GM19328 (cell line): ENCODE results near the gene PSORS1C1.
"Not testable (repeated sequence)": the region's sequence is repeated elsewhere in the genome, so short reads cannot be mapped to it uniquely, and the experiment has no call there.

Experiments used
- ATAC-seq: cut with Tn5 transposase; IDR thresholded peaks from one replicate; pipeline ENCODE4 v1.9.1; 2021; ENCODE audit warnings: mild to moderate bottlenecking, moderate library complexity; ENCODE audit not compliant: unreplicated experiment

PSORS1C1 gene

GRCh38 chr6:31114541-31114878 lies at the start of gene PSORS1C1:
TSS of gene PSORS1C1 (plus strand) at chr6:31114800. CDS start at chr6:31129633, 14,833 bp downstream.
- no peak for ATAC-seq

- no peak for ATAC-seq
These were observed 49.0 kb upstream of the PSORS1C1 start for GRCh38 chr6:31065556-31065955.

GRCh38 chr6:31067028-31067427 lies 47.6 kb upstream of the PSORS1C1 start:
- not testable (repeated sequence) for ATAC-seq

GRCh38 chr6:31067891-31068668 lies 46.5 kb upstream of the PSORS1C1 start:
- ATAC-seq: not testable (repeated sequence)

- ATAC-seq: no peak
These were observed 45.8 kb upstream of the PSORS1C1 start for GRCh38 chr6:31068669-31069340.

- ATAC-seq: no peak
These were observed 43.8 kb upstream of the PSORS1C1 start for GRCh38 chr6:31070711-31071197.

- no peak for ATAC-seq
These were observed 40.2 kb upstream of the PSORS1C1 start for GRCh38 chr6:31074401-31074800.

GRCh38 chr6:31075528-31075927 lies 39.1 kb upstream of the PSORS1C1 start:
- no peak for ATAC-seq

GRCh38 chr6:31076611-31077010 lies 38.0 kb upstream of the PSORS1C1 start:
- no peak for ATAC-seq

GRCh38 chr6:31079656-31080261 lies 34.8 kb upstream of the PSORS1C1 start:
- no peak for ATAC-seq

- no peak for ATAC-seq
These were observed 32.7 kb upstream of the PSORS1C1 start for GRCh38 chr6:31081872-31082271.

GRCh38 chr6:31083742-31084354 lies 30.8 kb upstream of the PSORS1C1 start:
- ATAC-seq: no peak

GRCh38 chr6:31086788-31087440 lies 27.7 kb upstream of the PSORS1C1 start:
- no peak for ATAC-seq

GRCh38 chr6:31087494-31088089 lies 27.0 kb upstream of the PSORS1C1 start:
- ATAC-seq: no peak

GRCh38 chr6:31090275-31090972 lies 24.2 kb upstream of the PSORS1C1 start:
- ATAC-seq: no peak

GRCh38 chr6:31090973-31091364 lies 23.6 kb upstream of the PSORS1C1 start:
- no peak for ATAC-seq

- ATAC-seq: no peak
These were observed 22.9 kb upstream of the PSORS1C1 start for GRCh38 chr6:31091680-31092079.

- no peak for ATAC-seq
These were observed 22.4 kb upstream of the PSORS1C1 start for GRCh38 chr6:31092238-31092637.

GRCh38 chr6:31092769-31093505 lies 21.7 kb upstream of the PSORS1C1 start:
- ATAC-seq: no peak
